Measurements from ENCODE around the gene TBC1D10A. TPM values are rescaled to one million over a fixed set of nuclear protein-coding genes. Genes with fewer than 3 reads are reported as not detected.

Gene TBC1D10A
- total RNA-seq, 3 donors from 2014 or later = 29.7 to 41.4 (median 32.2) TPM

GRCh38 chr22:30292069-30292970 lies 34.4 kb downstream of the TBC1D10A start:
- peaks cover 5% of the 10 kb centered on the region for H3K36me3 ChIP-seq (ENCODE audit: low read depth)
- ATAC-seq (no peak), DNase-seq (no peak)
- TF ChIP-seq CTCF (IDR thresholded peaks at IDR 0.05) = no peak
- H3K4me1 ChIP-seq (ENCODE audit: low read depth) = peaks cover 20% of the 10 kb centered on the region
- no peaks in the 10 kb centered on the region for H3K9me3 ChIP-seq
- intact Hi-C loops (cut with DNase I, micrococcal nuclease) = no loop called here
- H3K4me3 ChIP-seq = no peak overlapping the region

GRCh38 chr22:30291058-30291892 lies 35.5 kb downstream of the TBC1D10A start:
- Histone ChIP-seq H3K4me3 (no peak overlapping the region), H3K36me3 (ENCODE audit: low read depth) (peaks cover 5% of the 10 kb centered on the region), H3K9me3 (no peaks in the 10 kb centered on the region), H3K4me1 (ENCODE audit: low read depth) (peaks cover 20% of the 10 kb centered on the region)
- TF ChIP-seq CTCF (IDR thresholded peaks at IDR 0.05) = no peak
- intact Hi-C loops (cut with DNase I, micrococcal nuclease) = no loop called here
- DNase-seq = peak in 2 of 3 donors; percentile 67 to 78
- no peak for ATAC-seq

DNA sequence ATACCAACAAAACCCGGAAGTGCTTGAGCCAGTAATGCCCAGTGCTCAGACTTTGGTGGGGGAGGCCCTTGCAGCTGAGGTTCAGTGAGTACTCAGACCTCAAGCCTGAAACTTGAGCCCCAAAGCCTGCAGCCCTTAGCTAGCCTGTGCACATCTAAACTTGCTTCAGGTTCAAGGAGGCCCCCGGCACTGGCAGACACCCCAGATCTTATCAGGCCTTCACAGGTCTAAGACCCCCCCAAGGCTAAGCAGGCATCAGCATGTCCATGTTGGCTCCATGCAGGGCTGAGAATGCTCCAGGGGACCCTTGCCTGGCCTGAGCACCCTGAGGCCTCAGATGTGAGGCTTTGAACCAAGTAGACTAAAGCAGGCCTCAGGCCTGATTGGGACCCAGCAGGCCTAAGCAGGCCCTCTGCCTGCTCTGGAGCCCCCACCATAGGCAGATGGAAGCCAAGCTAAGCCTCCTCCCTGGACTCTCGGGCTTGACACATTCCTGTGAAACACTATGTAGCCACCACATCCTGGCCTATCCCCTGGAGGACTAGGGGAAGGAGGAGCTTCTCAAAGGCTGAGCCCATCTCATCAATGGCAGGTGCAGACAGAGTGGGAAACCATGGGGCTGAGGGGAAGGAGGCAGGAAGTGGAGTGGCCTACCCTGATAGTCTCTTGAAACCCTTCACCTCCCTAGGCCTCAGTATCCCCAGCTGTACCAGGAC lies 36.2 kb downstream of the TBC1D10A start:
- H3K36me3 ChIP-seq (ENCODE audit: low read depth) = peaks cover 5% of the 10 kb centered on the region
- DNase-seq = peak in 1 of 3 donors; percentile 58
- TF ChIP-seq CTCF (IDR thresholded peaks at IDR 0.05) = no peak
- no peak for ATAC-seq
- H3K4me1 ChIP-seq (ENCODE audit: low read depth) = peaks cover 20% of the 10 kb centered on the region
- no peak overlapping the region for H3K4me3 ChIP-seq
- H3K9me3 ChIP-seq = no peaks in the 10 kb centered on the region
- intact Hi-C loops (cut with DNase I, micrococcal nuclease) = no loop called here

DNA sequence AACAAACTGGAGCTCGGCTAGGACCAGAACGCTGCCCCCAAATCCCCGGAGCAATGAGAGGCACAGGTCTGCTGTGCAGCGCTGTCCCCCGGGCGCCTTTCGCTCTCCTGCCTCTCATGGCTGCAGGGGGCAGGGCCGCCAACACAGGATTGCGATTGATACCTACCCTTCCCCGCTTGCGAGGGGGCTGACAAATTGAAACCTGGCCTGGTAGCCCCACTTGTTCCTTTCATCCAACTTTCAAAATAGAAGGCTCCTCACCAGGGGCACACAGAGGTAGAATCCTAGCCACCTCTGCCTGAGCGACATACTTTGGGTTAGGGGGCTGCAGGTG lies 36.8 kb downstream of the TBC1D10A start:
- no peak overlapping the region for H3K4me3 ChIP-seq
- H3K36me3 ChIP-seq (ENCODE audit: low read depth) = peaks cover 5% of the 10 kb centered on the region
- ATAC-seq (peak; percentile 1), DNase-seq (no peak)
- no peak for TF ChIP-seq CTCF (IDR thresholded peaks at IDR 0.05)
- intact Hi-C loops (cut with DNase I, micrococcal nuclease) = loop anchor here (5.0 to 10.0 kb wide), 2 partner anchors 55 to 183 kb away; no protein-coding TSS in a partner anchor
- no peaks in the 10 kb centered on the region for H3K9me3 ChIP-seq
- peaks cover 20% of the 10 kb centered on the region for H3K4me1 ChIP-seq (ENCODE audit: low read depth)
